ENCODE data around the gene DSCAML1. TPM values are rescaled to one million over a fixed set of nuclear protein-coding genes. Genes with fewer than 3 reads are reported as not detected.

The DSCAML1 gene
- total and polyA plus RNA-seq, 10 of the 15 experiments (the other 5 are each of a cell fraction or from before 2014, with no cell fraction given): 0.03 to 0.18 (median 0.06) TPM; not detected in 1

DNA sequence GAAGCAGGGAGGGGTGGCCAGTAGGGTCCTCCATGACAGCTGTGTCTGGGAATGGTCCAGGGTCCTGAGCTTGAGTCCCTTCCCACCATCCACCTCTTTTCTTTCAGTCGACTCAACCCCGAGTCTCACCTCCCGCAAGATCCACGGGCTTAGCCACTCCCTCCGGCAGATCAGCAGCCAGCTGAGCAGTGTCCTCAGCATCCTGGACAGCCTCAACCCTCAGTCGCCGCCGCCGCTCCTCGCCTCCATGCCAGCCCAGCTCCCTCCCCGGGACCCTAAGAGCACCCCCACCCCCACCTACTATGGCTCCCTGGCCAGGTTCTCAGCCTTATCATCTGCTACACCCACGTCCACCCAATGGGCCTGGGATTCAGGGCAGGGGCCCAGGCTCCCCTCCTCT, 387.5 kb downstream of the DSCAML1 start:
- no peak for DNase-seq (ENCODE audit: low read depth, low spot score)
- intact Hi-C loops (cut with micrococcal nuclease; ENCODE audit: unreplicated experiment): no loop called here
- RAD21 ChIA-PET (ENCODE audit: unreplicated experiment): no interaction called here
- no peak for ATAC-seq
- Histone ChIP-seq H3K79me2 (ENCODE audit: control insufficient read depth, insufficient read depth, low read length) (no peaks in the 10 kb centered on the region), H3K36me3 (ENCODE audit: control insufficient read depth in 2 of 2, insufficient read depth in 2 of 2, low read length in 1 of 2) (peaks cover 0 to 7% of the 10 kb centered on the region in 2 experiments; a peak in 2 of 4 replicates), H3K27ac (ENCODE audit: control insufficient read depth, insufficient read depth) (no peak overlapping the region), H4K20me1 (ENCODE audit: control insufficient read depth, insufficient read depth) (no peaks in the 10 kb centered on the region), H3K4me3 (no peak overlapping the region), H3K9me3 (replicated peaks; ENCODE audit: control insufficient read depth, insufficient read depth, low read length) (peaks cover 4% of the 10 kb centered on the region; the same call in 2 of the 3 replicates), H3K4me1 (ENCODE audit: control insufficient read depth, insufficient read depth, low read length) (no peaks in the 10 kb centered on the region), H3K4me2 (ENCODE audit: control insufficient read depth, insufficient read depth) (no peak overlapping the region), H3K27me3 (replicated peaks in 1 of 2; ENCODE audit: control insufficient read depth in 2 of 2, insufficient read depth in 2 of 2, low read length in 1 of 2) (no peaks in the 10 kb centered on the region), H2AFZ (ENCODE audit: control insufficient read depth, low read depth, low read length) (no peak overlapping the region), H3K9ac (ENCODE audit: control insufficient read depth, insufficient read depth, low read length) (no peak overlapping the region)
- SMC1A ChIA-PET (ENCODE audit: uncharacterized antibody, unreplicated experiment): no interaction called here
- POLR2A ChIA-PET: no interaction called here
- no TSS peak for BruUV-seq (replicated peaks)
- TF ChIP-seq NBN (IDR thresholded peaks at IDR 0.05) (no peak), SIN3A (IDR thresholded peaks at IDR 0.05; ENCODE audit: low read depth, low read length) (no peak), KAT2A (conservative IDR thresholded peaks at IDR 0.05; ENCODE audit: control insufficient read depth, low read depth, low read length) (no peak), CEBPB (IDR thresholded peaks at IDR 0.05; ENCODE audit: borderline replicate concordance in 1 of 2, low read depth in 2 of 2, low read length in 2 of 2) (no peak)
- TF ChIP-seq, protein P1, sequence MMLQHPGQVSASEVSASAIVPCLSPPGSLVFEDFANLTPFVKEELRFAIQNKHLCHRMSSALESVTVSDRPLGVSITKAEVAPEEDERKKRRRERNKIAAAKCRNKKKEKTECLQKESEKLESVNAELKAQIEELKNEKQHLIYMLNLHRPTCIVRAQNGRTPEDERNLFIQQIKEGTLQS (IDR thresholded peaks at IDR 0.05; ENCODE audit: borderline replicate concordance, extremely low read depth, low read depth, low read length): no peak
- TF ChIP-seq, protein P2, sequence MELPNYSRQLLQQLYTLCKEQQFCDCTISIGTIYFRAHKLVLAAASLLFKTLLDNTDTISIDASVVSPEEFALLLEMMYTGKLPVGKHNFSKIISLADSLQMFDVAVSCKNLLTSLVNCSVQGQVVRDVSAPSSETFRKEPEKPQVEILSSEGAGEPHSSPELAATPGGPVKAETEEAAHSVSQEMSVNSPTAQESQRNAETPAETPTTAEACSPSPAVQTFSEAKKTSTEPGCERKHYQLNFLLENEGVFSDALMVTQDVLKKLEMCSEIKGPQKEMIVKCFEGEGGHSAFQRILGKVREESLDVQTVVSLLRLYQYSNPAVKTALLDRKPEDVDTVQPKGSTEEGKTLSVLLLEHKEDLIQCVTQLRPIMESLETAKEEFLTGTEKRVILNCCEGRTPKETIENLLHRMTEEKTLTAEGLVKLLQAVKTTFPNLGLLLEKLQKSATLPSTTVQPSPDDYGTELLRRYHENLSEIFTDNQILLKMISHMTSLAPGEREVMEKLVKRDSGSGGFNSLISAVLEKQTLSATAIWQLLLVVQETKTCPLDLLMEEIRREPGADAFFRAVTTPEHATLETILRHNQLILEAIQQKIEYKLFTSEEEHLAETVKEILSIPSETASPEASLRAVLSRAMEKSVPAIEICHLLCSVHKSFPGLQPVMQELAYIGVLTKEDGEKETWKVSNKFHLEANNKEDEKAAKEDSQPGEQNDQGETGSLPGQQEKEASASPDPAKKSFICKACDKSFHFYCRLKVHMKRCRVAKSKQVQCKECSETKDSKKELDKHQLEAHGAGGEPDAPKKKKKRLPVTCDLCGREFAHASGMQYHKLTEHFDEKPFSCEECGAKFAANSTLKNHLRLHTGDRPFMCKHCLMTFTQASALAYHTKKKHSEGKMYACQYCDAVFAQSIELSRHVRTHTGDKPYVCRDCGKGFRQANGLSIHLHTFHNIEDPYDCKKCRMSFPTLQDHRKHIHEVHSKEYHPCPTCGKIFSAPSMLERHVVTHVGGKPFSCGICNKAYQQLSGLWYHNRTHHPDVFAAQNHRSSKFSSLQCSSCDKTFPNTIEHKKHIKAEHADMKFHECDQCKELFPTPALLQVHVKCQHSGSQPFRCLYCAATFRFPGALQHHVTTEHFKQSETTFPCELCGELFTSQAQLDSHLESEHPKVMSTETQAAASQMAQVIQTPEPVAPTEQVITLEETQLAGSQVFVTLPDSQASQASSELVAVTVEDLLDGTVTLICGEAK (IDR thresholded peaks at IDR 0.05; ENCODE audit: borderline replicate concordance): no peak
- TF ChIP-seq, protein P3, sequence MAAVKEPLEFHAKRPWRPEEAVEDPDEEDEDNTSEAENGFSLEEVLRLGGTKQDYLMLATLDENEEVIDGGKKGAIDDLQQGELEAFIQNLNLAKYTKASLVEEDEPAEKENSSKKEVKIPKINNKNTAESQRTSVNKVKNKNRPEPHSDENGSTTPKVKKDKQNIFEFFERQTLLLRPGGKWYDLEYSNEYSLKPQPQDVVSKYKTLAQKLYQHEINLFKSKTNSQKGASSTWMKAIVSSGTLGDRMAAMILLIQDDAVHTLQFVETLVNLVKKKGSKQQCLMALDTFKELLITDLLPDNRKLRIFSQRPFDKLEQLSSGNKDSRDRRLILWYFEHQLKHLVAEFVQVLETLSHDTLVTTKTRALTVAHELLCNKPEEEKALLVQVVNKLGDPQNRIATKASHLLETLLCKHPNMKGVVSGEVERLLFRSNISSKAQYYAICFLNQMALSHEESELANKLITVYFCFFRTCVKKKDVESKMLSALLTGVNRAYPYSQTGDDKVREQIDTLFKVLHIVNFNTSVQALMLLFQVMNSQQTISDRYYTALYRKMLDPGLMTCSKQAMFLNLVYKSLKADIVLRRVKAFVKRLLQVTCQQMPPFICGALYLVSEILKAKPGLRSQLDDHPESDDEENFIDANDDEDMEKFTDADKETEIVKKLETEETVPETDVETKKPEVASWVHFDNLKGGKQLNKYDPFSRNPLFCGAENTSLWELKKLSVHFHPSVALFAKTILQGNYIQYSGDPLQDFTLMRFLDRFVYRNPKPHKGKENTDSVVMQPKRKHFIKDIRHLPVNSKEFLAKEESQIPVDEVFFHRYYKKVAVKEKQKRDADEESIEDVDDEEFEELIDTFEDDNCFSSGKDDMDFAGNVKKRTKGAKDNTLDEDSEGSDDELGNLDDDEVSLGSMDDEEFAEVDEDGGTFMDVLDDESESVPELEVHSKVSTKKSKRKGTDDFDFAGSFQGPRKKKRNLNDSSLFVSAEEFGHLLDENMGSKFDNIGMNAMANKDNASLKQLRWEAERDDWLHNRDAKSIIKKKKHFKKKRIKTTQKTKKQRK (IDR thresholded peaks at IDR 0.05; ENCODE audit: low read depth, low read length): no peak
- CTCF ChIA-PET: interaction anchor here (1.0 kb wide), 1 partner anchor 17 kb away, joined by 5 read pairs; no protein-coding TSS in a partner anchor
- in situ Hi-C loops (cut with MboI): no loop called here
- WGBS (ENCODE audit: insufficient coverage, insufficient replicate concordance, low lambda C conversion rate, missing lambda C conversion rate): 78% methylated on average over 12 of the region's 12 CpGs
- FAIRE-seq: no peak

Measured in GM12878 (cell line).